ENCODE measurements around the gene GLRA3.

GLRA3 gene

GRCh38 chr4:174673865-174674264 is 155.2 kb downstream of the GLRA3 start:
- Histone ChIP-seq H3K9me3 (no peaks in the 10 kb centered on the region), H3K9ac (no peak overlapping the region), H3K4me1 (no peaks in the 10 kb centered on the region), H3K27me3 (no peaks in the 10 kb centered on the region), H3K4me2 (no peak overlapping the region), H3K4me3 (no peak overlapping the region), H3K36me3 (no peaks in the 10 kb centered on the region), H3K27ac (no peak overlapping the region), H4K20me1 (no peaks in the 10 kb centered on the region)
- TF ChIP-seq Cebpa-rat (IDR thresholded peaks at IDR 0.05), result no peak

- Histone ChIP-seq H3K9me3 (no peaks in the 10 kb centered on the region), H3K4me2 (no peak overlapping the region), H3K9ac (no peak overlapping the region), H4K20me1 (no peaks in the 10 kb centered on the region), H3K36me3 (no peaks in the 10 kb centered on the region), H3K4me3 (no peak overlapping the region), H3K4me1 (no peaks in the 10 kb centered on the region), H3K27ac (no peak overlapping the region), H3K27me3 (no peaks in the 10 kb centered on the region)
- TF ChIP-seq Cebpa-rat (IDR thresholded peaks at IDR 0.05), result no peak
These were observed 156.8 kb downstream of the GLRA3 start for GRCh38 chr4:174672276-174672675.

GRCh38 chr4:174669270-174669669 is 159.8 kb downstream of the GLRA3 start:
- Histone ChIP-seq H3K4me1 (no peaks in the 10 kb centered on the region), H3K9ac (no peak overlapping the region), H3K36me3 (no peaks in the 10 kb centered on the region), H3K9me3 (no peaks in the 10 kb centered on the region), H3K4me2 (no peak overlapping the region), H3K4me3 (no peak overlapping the region), H4K20me1 (no peaks in the 10 kb centered on the region), H3K27ac (no peak overlapping the region), H3K27me3 (no peaks in the 10 kb centered on the region)
- no peak for TF ChIP-seq Cebpa-rat (IDR thresholded peaks at IDR 0.05)

- TF ChIP-seq Cebpa-rat (IDR thresholded peaks at IDR 0.05), result no peak
- Histone ChIP-seq H3K27me3 (no peaks in the 10 kb centered on the region), H3K4me3 (no peak overlapping the region), H4K20me1 (no peaks in the 10 kb centered on the region), H3K4me1 (no peaks in the 10 kb centered on the region), H3K9ac (no peak overlapping the region), H3K27ac (no peak overlapping the region), H3K36me3 (no peaks in the 10 kb centered on the region), H3K4me2 (no peak overlapping the region), H3K9me3 (no peaks in the 10 kb centered on the region)
These were observed 163.2 kb downstream of the GLRA3 start for GRCh38 chr4:174665799-174666198.

- TF ChIP-seq Cebpa-rat (IDR thresholded peaks at IDR 0.05), result no peak
- no peaks in the 10 kb centered on the region for H4K20me1 ChIP-seq
- no peaks in the 10 kb centered on the region for H3K9me3 ChIP-seq
- H3K4me1 ChIP-seq, result no peaks in the 10 kb centered on the region
- H3K9ac ChIP-seq, result no peak overlapping the region
- H3K4me3 ChIP-seq, result no peak overlapping the region
- no peaks in the 10 kb centered on the region for H3K36me3 ChIP-seq
- H3K27me3 ChIP-seq, result no peaks in the 10 kb centered on the region
- no peak overlapping the region for H3K4me2 ChIP-seq
- H3K27ac ChIP-seq, result no peak overlapping the region
These were observed 165.8 kb downstream of the GLRA3 start for GRCh38 chr4:174663216-174663615.

DNA sequence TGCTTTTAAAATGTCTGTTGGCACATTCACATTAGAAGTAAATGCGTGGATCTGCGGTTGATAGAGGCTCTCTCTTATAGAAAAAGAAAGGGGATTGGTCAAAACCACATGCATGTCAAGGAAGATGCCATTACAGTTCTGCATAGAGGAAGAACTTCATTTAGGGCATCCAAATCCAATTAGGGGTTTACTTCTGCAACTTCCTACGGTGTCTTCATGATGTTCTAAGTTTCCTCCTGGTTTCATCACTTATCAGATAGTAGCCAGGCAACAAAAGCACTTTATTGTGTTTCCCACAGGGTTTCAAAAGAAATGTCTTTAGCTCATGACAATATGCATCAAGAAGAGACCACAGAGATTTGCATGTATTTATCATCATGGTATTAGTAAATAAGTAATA is 170.8 kb downstream of the GLRA3 start:
- H3K4me3 ChIP-seq, result no peak overlapping the region
- H4K20me1 ChIP-seq, result no peaks in the 10 kb centered on the region
- H3K4me2 ChIP-seq, result no peak overlapping the region
- no peaks in the 10 kb centered on the region for H3K4me1 ChIP-seq
- H3K27ac ChIP-seq, result no peak overlapping the region
- H3K9me3 ChIP-seq, result no peaks in the 10 kb centered on the region
- no peak overlapping the region for H3K9ac ChIP-seq
- no peaks in the 10 kb centered on the region for H3K27me3 ChIP-seq
- TF ChIP-seq Cebpa-rat (IDR thresholded peaks at IDR 0.05), result no peak
- H3K36me3 ChIP-seq, result no peaks in the 10 kb centered on the region

GRCh38 chr4:174657472-174657871 is 171.6 kb downstream of the GLRA3 start:
- Histone ChIP-seq H3K4me3 (no peak overlapping the region), H3K36me3 (no peaks in the 10 kb centered on the region)

DNA sequence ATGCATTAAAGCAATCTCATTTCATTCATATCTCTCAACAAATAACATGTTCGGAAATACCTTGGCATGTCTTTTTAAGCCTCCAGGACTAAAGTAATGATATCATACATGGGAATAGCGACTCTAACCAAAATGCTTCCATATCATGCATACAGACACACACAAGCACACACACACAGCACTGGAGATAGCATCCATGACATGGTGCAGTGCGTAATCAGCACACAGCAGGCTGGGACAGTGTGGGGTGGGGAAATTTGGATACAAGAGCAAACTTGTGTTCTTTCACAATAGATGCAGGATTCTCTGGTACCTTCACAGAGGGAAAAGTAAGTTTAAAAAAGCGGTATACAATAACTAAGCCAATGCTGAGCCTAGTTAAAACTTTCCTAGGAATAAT is 174.4 kb downstream of the GLRA3 start:
- Histone ChIP-seq H3K27me3 (no peaks in the 10 kb centered on the region), H3K27ac (no peak overlapping the region), H3K4me3 (no peak overlapping the region), H4K20me1 (no peaks in the 10 kb centered on the region), H3K4me1 (no peaks in the 10 kb centered on the region), H3K9ac (no peak overlapping the region), H3K36me3 (no peaks in the 10 kb centered on the region), H3K4me2 (no peak overlapping the region), H3K9me3 (no peaks in the 10 kb centered on the region)
- TF ChIP-seq Cebpa-rat (IDR thresholded peaks at IDR 0.05), result no peak

More at GRCh38 chr4:174657472-174657871, 171.6 kb downstream of the GLRA3 start:
- H3K4me2 ChIP-seq, result no peak overlapping the region
- no peak overlapping the region for H3K9ac ChIP-seq
- no peak for TF ChIP-seq Cebpa-rat (IDR thresholded peaks at IDR 0.05)
- H3K27me3 ChIP-seq, result no peaks in the 10 kb centered on the region
- no peaks in the 10 kb centered on the region for H4K20me1 ChIP-seq
- no peaks in the 10 kb centered on the region for H3K4me1 ChIP-seq
- no peak overlapping the region for H3K27ac ChIP-seq
- no peaks in the 10 kb centered on the region for H3K9me3 ChIP-seq

- TF ChIP-seq Cebpa-rat (IDR thresholded peaks at IDR 0.05), result no peak
- H4K20me1 ChIP-seq, result no peaks in the 10 kb centered on the region
- no peak overlapping the region for H3K27ac ChIP-seq
- H3K9me3 ChIP-seq, result no peaks in the 10 kb centered on the region
- no peak overlapping the region for H3K4me2 ChIP-seq
- H3K9ac ChIP-seq, result no peak overlapping the region
- H3K4me1 ChIP-seq, result no peaks in the 10 kb centered on the region
- H3K27me3 ChIP-seq, result no peaks in the 10 kb centered on the region
- no peaks in the 10 kb centered on the region for H3K36me3 ChIP-seq
- H3K4me3 ChIP-seq, result no peak overlapping the region
These were observed 178.2 kb downstream of the GLRA3 start for GRCh38 chr4:174650711-174651355.

GRCh38 chr4:174648812-174649211 is 180.2 kb downstream of the GLRA3 start:
- Histone ChIP-seq H3K27ac (no peak overlapping the region), H3K36me3 (no peaks in the 10 kb centered on the region), H3K4me2 (no peak overlapping the region), H3K9ac (no peak overlapping the region), H3K4me1 (no peaks in the 10 kb centered on the region), H3K27me3 (no peaks in the 10 kb centered on the region), H4K20me1 (no peaks in the 10 kb centered on the region), H3K9me3 (no peaks in the 10 kb centered on the region), H3K4me3 (no peak overlapping the region)
- TF ChIP-seq Cebpa-rat (IDR thresholded peaks at IDR 0.05), result no peak

DNA sequence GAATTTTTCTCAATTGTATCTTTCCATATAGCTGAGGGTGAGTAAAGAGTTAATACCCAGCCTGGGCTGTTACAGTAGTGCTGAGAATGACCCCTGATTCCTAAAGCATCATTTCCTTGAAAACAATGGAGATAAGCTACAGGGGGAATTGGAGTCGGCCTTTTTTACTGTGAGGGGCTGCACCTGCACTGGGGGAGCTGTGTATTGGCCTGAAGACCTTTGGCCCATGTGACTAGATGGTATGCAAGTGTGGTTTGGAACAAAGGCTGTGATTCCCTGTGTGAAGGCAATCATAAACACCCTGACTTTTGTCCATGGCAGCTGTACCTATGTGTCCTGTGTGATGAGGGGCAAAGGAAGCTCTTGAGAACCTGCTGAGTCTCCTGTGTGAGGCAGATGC is 182.7 kb downstream of the GLRA3 start:
- H3K9me3 ChIP-seq, result no peaks in the 10 kb centered on the region
- no peak overlapping the region for H3K4me3 ChIP-seq
- TF ChIP-seq Cebpa-rat (IDR thresholded peaks at IDR 0.05), result no peak
- no peaks in the 10 kb centered on the region for H3K27me3 ChIP-seq
- H3K4me1 ChIP-seq, result no peaks in the 10 kb centered on the region
- no peaks in the 10 kb centered on the region for H4K20me1 ChIP-seq
- H3K4me2 ChIP-seq, result no peak overlapping the region
- no peaks in the 10 kb centered on the region for H3K36me3 ChIP-seq
- H3K9ac ChIP-seq, result no peak overlapping the region
- no peak overlapping the region for H3K27ac ChIP-seq
